Activated T-helper 9 cell treated with anti-CD3 and anti-CD28 coated beads, Interleukin-2, amount 50 U/mL, for 16 hours (primary cell): ENCODE data around the gene FFAR1.

ENCODE experiments used
- DNase-seq: peaks from one replicate; pipeline ENCODE4 v3.0.0-alpha.2; 2020; ENCODE audit warnings: low read depth

Gene FFAR1

GRCh38 chr19:35392742-35393715, 45.3 kb downstream of the FFAR1 start:
- DNase-seq, result no peak

DNA sequence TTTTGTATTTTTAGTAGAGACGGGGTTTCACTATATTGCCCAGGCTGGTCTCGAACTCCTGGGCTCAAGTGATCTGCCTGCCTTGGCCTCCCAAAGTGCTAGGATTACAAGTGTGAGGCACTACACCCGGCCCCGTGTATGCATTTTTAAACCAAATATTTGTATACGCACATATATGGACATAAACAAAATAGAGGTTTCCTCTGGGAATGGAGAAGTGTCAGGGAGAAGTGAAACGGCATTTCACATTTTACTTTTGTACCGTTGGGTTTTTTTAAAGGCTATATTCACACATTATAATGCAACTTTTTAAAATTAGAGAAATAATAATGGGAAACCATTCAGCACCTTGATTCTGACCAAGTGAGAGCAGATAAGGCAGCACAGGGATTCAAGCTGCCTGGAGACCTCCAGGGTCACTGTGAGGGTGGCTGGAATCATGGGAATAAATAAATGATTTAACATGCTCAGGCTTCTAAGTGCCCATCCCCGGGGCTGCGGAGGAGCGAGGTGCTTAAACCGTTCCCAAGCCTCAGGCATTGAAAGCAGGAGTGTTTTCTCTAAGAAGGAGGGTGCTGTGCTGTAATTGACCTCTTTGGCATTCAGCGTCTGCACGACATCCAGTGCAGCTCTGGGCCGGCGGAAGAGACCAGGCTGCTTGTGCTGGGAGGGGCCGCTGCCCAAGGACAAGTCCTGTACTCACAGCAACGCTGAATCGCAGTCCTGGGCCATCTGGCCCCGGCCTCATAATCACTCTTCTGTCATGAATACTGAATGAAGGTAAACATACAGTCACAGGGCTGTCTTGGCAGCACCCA, 47.9 kb downstream of the FFAR1 start:
- DNase-seq, result no peak

- no peak for DNase-seq
Observed at GRCh38 chr19:35396240-35396885, 48.7 kb downstream of the FFAR1 start.

DNA sequence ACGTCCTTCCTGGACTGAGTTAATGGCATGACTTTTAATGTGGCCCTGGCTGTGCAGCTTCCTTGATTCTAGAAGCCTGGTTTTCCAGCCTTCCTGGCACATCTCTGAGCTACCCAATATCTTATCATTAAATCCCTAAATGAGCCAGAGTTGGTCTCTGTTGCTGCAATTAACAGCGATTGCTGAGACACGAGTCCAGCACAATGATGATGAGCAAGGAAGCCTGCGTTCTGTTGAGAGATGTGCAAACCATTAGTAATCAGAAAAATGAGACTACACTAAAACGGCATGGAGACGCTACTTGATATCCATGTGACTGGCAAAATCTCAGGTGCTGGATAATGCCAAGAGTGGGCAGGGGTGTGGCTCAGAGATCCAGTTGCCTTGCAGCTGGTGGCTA, 49.4 kb downstream of the FFAR1 start:
- no peak for DNase-seq
